Measurements from ENCODE around the gene SLC7A10.

- no peak for TF ChIP-seq CTCF (IDR thresholded peaks at IDR 0.05)
- no peak for TF ChIP-seq POLR2AphosphoS5 (IDR thresholded peaks at IDR 0.05; ENCODE audit: low read depth, low read length)
- no peak for TF ChIP-seq TCF7L2 (IDR thresholded peaks at IDR 0.05; ENCODE audit: low read depth, low read length)
Measured at GRCh38 chr19:33227870-33228599, 2.4 kb upstream of the SLC7A10 start.

Data from Panc1 (cell line).